Measurements from ENCODE around the gene BLOC1S3.

Gene BLOC1S3, protein sequence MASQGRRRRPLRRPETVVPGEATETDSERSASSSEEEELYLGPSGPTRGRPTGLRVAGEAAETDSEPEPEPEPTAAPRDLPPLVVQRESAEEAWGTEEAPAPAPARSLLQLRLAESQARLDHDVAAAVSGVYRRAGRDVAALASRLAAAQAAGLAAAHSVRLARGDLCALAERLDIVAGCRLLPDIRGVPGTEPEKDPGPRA

DNA sequence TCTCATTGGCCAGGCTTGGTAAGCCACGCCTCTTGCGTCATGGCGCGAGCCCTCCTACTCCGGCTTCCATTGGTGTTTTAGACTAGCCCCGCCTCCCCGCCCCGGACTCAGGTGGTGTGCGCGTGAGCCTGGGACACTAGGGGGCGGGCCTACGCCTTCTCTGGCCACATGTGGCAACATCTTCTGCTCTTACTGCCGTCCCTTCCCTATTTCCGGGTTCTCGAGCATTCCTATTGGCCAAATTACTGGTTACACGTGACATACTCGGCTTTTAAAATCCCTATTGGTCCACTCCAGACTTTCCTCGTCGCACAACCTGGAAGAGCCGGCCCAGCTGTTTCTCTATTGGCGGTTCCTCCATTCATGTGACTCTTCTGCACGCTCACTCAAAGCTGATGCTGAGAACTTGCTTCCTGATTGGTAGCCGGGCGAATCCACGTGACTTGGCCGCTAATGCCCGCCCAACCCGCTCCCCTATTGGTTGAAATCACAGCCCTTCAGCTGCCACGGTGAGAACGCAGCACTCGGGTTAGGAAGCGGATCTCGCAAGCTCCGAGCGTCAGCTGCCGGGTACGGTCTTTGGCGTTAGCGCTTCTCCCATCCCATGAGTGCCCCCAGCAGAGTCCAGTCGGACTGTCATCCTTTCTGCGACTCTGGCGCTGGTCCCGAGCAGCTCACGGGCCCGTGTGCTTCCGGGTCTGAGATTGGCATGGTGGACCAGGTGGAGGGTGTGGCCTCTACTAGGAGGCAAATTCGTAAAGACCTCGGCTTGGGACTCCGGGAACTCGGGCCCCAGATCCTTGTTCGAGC is at the start of gene BLOC1S3:
TSS of gene BLOC1S3 (plus strand) at position 523 of the 810 bp plus-strand sequence. CDS start 513 bp downstream, outside the sequence.
- DNase-seq (ENCODE audit: low read depth, low spot score) = peak; percentile 100

DNA sequence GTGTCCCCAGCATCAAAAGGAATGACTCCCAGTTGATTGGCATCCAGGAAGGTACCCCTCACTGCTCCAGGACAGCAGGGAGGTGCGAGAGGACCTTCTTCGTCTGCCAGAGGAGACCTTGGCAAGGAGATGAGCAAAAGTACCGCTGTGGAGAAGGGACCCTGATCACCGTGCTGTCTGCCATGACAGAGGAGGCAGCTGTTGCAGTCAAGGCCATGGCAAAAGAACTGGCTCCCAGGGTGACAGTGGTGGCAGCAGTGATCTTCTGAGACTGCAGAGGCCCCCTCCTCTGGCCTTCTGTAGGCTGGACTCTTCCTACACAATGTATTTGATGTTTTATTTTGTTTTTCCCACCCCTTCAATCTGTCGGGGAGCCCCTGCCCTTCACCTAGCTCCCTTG is 49.8 kb upstream of the BLOC1S3 start:
- DNase-seq (ENCODE audit: low read depth, low spot score) = no peak

DNA sequence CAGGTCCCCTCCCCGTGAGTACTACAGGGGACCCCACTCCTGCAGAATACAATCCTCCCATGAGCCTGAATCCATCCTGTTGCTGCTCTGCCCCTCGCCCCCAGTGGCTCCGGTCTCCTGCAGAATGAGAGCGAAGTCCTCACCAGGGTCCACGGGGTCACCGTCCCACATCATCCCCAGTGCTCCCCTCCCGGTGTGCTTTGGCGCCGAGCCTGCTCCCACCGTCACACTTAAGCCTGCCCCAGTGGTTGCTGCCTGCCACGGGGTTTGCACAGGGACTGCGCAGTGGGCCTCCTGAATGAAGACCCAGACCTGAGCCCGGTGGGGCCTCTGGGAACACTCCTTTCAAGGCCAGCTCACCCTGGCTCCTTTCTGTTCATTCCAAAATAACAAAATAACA is 48.3 kb upstream of the BLOC1S3 start:
- DNase-seq (ENCODE audit: low read depth, low spot score) = no peak

DNA sequence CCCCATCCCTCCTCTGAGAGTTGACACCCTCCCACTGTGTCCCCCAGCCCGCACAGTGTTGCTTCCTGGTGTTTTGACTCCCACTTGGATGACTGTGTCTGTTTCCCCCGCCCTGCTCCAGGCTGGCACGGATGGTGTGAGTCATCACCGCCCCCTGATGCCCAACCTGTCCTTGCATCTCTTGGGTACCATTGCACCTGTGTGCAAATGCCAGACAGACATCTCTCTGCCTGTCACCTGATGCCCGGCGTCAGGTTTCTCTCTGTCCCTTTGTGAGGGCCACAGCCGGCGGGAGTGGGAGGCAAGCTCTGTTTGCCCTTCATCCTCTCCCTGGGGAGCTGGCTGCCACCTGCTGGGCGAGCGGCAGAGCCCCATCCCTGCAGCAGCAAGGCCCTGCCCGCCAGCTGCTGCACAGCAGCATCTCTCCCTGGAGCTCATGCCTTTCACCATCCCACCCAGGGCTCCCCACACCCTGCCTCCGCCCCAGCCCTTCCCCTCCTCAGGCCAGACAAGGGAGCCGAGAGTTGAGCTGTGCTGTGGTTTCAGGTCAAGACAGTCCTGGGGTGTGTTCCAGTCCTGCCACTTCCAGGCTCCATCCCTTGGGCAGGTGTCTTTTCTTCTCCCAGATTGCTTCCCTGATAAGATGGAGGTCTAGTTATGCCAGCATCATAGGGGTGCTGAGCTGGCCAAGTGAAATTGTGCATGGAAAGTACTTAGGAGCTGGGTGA is 47.5 kb upstream of the BLOC1S3 start:
- no peak for DNase-seq (ENCODE audit: low read depth, low spot score)

DNA sequence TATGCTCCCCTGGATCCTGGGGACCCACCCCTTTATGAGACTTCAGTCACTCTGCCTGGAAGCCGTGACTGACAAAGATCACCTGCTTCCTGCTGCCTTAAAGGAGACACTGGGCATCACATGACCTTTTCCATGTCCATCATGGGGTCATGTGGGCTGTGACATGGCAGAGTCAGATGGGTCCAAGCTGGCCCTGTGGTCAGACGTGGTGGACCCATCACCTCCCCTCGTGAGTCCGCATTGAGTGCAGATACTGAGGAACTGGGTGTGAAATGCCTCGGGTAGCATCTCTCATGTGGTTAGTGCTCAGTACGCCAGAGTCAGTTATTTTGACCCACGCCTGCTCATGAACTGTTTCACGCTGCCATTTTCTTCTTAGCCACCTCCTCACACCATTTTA is 44.9 kb upstream of the BLOC1S3 start:
- DNase-seq (ENCODE audit: low read depth, low spot score) = no peak

DNA sequence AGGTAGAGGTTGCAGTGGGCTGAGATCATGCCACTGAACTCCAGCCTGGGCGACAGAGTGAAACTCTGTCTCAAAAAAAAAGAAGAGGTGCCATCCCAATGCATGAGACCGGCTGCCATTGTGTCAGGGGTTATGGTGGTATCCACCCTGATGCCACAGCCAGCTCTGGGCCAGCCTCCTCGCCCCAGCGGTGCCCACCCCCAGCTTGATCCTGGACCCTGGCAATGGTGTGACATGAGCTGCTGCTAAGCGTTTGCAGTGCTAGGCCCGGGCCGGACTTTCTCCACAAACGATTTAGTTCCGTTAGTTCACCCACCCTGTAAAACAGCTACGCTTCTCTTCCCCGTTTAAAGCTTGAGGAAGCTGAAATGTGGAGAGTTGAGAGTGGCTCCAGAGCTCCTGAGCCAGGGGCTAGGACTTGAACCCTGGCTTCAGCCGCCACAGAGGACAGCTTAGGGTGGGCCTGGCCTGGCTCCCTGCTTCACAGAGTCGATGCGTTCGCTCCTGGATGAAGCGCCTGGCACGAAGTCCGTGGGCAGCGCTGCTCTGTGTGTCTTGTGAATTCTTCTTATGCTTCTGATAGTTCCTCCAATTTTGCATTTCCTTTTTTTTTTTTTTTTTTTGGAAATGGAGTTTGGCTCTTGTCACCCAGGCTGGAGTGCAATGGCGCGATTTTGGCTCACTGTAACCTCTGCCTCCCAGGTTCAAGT is 43.3 kb upstream of the BLOC1S3 start:
- DNase-seq (ENCODE audit: low read depth, low spot score) = no peak

DNA sequence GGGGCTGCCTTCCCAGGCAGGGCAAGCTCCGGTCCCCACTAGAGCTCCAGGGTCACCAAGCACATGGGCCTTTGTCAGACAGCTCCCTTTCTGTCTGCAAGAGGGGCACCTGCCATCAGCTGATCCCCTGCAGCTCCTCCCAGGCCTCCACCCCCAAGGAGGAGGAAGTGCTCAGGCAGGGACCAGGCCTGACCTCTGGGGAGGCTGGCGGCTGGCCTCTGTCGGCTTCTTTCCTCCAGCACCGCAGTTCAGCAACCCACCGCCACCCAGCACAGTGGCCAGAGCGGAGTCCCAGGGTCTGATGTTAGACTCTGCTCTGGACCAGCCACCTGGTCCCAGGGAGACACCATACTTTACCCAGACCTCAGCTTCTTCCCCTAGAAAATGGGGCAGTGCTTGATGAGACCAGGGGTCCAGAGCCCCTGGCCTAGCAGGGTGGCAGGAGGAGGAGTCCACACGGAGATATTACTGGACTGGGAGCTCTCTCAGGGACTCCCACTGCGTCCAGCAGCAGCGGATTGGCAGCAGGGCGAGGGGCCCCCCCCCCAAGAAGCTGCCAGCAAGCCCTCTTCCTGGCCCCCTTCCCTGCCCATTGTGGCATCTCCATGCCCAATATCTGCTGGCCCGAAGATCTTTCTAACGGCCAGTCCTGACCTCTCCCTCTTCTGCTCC is 41.9 kb upstream of the BLOC1S3 start:
- no peak for DNase-seq (ENCODE audit: low read depth, low spot score)

DNA sequence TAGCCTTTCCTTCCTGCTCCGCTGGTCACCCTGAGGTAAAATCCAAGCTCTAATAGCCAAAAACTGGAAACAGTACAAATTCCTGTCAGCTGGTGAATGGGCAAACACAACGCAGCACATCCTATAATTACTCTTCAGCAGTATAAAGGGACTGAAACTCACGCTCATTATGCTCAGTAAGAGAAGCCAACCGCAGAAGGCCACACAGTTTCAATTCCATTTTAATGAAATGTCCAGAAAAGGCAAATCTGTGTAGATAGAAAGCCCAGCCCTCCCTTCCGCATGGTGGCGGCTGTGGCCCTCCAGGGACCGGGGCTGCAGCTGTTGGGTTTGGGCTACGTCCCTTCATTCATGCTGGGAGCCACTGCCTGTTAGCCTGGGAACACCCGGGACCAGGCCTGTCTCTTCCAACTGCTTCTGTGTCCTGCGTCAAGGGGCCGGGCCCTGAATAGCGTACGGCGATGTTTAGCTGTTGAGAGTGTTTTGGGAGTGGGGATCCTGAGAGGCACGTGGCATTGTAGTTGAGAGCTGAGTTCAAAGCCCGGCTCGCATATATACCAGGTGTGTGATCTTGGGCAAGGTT is 41.3 kb upstream of the BLOC1S3 start:
- no peak for DNase-seq (ENCODE audit: low read depth, low spot score)

DNA sequence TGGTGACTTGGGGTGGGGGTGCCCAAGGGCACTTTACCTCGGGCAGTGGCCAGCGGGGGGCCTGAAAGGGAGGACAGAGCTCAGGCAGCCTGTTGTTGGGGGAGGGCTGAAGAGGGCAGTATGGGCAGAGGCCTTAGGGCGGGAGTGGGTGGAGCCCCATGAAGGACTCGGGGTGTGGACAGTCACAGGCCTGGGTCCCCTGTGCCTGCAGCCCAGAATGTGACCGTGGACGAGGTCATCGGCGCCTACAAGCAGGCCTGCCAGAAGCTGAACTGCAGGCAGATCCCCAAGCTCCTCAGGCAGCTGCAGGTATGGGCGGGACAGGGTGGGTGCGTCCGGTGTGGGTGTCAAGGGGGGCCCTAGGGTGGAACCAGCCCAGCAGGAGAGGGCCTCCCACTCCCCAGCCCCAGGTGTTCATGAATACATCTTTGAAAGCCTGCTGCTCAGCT is 40.3 kb upstream of the BLOC1S3 start:
- DNase-seq (ENCODE audit: low read depth, low spot score) = no peak

DNA sequence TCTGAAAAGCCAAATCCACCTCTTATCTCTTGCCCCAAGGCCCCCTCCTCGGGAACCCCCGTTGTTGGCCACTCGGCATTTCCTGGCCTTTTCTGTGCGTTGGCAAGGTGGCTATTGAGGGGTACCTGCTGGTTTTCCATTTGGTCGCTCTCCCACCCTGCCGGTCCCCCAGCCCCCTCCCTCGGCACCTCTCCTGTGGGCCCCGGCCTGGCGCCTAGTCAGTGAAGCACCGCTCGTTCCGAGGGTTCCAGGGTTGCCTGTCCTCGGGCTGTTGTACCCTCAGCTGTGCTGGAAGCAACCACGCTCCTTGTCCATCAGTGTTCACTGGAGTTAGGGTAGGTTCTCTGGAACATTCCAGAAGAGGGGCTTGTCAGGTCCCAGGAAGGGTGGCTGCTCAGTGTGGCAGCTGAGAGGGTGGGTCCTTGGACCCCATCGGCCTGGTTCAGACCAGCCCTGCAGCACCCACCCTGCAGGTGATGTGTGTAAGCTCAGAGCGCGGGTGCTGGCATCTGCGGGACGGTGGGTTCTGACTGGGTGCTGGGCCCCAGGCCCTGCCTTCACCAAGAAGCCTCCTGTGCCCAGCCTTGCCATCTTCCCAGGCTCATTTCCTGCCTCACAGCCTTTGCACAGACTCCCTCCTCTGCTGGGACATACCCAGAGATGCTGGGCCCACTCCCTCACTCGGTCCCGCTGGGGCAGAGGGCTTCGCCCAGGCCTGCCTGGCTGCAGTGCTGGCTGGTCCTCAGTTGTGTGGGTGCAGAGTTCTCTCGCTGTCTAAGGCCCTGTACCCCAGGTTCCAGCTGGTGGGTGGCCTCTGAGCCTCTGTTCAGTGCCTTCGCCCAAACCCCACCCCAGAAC is 39.1 kb upstream of the BLOC1S3 start:
- DNase-seq (ENCODE audit: low read depth, low spot score) = no peak

DNA sequence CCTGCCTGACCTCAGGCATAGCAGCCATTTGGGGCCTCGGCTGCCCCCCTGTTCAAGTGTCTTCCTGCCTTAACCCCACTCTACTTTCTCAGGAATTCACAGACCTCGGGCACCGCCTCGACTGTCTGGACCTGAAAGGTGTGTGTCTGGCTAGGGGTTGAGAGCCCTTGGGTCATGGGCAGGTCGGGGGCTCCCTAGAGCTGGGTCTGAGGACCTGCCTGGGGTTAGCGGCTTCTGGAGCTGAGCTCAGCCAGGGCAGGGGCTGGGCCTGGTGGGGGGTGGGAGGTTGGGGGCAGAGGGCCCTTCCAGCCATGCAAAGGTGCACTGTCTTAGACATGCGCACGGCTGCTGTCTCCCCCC is 38.5 kb upstream of the BLOC1S3 start:
- no peak for DNase-seq (ENCODE audit: low read depth, low spot score)

DNA sequence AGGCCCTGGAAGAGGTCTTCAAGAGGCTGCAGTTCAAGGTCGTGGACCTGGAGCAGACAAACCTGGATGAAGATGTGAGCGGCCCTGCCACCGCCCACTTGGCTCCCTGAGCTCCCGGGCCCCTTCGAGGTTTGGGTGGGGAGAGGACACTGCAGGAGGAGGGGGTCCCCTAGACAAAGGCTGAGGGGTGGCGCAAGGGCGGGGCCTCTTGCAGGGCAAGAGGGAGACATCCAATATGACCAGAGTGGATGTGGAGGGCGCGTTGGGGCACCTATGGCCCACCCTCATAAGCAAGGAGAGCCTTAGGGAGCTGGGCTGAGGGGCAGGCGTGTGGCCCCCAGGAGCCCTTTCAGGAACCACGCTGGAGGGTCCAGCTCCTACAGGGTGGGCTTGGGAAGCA is 38.1 kb upstream of the BLOC1S3 start:
- no peak for DNase-seq (ENCODE audit: low read depth, low spot score)

DNA sequence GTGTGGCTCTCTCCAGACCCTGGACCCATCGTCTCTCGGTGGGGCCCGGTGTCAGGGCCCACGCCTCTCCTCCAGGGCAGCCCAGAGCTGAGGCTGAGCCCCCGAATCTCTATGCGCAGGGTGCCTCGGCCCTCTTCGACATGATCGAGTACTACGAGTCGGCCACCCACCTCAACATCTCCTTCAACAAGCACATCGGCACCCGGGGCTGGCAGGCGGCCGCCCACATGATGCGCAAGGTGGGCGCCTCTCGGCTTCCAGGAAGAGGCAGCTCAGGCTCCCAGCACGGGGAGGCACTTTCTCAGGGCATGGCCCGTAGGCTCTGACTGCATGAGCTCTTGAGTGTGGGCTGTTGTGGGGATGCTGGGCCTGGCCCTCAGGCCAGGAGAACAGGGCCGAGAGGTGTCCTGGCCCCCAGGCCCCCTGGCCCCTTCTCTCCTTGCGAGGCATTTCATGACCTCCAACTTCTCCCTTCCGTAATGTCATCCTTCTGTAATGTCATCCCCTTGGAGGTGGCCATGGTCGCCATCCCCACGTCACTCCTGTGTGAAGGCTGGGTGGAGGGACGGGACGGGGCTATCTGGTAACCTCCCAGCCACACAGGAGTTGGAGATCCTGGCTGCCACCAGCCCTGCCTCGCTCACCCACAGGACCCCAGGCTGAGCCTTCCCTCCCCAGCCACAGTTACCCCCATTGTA is 37.2 kb upstream of the BLOC1S3 start:
- no peak for DNase-seq (ENCODE audit: low read depth, low spot score)

DNA sequence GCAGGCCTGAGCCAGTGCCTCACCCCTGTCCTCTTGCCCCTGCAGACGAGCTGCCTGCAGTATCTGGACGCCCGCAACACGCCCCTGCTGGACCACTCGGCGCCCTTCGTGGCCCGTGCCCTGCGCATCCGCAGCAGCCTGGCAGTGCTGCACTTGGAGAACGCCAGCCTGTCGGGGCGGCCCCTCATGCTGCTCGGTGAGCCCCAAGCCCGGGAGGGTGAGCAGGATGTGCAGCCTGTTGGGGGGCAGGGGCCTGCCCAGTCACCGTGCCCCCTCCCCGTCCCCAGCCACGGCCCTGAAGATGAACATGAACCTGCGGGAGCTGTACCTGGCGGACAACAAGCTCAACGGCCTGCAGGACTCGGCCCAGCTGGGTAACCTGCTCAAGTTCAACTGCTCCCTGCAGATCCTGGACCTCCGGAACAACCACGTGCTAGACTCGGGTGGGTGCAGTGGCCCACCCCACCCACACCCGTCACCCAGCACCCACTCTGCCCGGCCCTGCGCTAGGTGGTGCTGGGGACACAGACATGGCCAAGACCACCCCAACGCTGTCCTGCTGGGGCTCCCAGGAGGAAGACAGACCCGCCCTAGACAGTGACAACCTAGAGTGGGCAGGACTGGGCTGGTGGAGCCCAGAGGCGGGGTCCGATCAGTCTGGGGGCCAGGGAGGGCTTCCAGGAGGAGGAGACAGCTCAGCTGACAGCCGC is 36.4 kb upstream of the BLOC1S3 start:
- DNase-seq (ENCODE audit: low read depth, low spot score) = no peak

DNA sequence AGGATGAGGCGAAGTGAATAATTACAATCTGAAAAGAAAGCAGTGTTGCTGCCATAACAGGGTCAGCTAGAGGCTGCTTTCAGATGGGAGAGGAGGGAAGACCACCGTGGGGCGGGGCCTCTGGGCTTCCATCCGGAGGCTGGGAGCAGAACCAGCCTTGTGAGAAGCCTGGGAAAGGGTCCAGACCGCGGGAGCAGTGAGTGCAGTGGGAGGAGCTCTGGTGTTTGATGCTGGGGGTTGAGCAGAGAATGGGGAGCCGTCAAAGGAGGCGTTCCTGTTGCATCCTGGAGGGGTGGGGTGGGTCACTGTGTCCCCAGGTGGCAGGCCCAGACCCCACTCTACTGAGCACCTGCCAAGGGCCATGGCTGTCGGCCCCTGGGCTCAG is 35.9 kb upstream of the BLOC1S3 start:
- DNase-seq (ENCODE audit: low read depth, low spot score) = no peak

DNA sequence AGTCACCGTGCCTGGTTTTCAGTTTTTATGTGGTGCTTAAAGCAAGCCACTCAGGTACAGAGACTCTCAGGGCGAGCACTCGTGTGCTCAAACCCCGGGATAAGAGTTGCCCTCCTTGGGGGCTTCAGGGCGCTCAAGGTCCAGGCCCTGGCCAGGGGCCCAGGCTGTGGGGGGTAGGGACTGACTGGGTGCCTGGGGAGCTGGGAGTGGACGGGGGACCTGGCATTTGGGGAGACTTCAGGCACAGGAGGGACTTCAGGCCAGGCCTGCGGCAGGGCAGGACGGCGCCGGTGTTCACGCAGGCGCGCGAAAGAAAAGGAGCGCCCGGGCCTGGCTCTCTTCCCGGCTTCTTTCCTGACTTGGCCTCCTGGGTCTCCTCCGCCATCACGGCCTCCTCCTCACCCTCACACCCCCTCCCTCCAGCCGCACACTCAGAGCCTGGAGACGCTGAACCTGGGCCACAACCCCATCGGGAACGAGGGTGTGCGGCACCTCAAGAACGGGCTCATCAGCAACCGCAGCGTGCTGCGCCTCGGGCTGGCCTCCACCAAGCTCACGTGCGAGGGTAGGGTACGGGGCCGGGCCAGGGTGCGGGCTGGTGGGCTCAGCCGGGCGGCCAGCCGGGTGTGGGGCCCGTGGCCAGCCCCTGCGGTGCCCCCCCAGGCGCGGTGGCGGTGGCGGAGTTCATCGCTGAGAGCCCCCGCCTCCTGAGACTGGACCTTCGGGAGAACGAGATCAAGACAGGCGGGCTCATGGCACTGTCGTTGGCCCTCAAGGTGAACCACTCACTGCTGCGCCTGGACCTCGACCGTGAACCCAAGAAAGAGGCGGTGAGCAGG is 33.9 kb upstream of the BLOC1S3 start:
- no peak for DNase-seq (ENCODE audit: low read depth, low spot score)

DNA sequence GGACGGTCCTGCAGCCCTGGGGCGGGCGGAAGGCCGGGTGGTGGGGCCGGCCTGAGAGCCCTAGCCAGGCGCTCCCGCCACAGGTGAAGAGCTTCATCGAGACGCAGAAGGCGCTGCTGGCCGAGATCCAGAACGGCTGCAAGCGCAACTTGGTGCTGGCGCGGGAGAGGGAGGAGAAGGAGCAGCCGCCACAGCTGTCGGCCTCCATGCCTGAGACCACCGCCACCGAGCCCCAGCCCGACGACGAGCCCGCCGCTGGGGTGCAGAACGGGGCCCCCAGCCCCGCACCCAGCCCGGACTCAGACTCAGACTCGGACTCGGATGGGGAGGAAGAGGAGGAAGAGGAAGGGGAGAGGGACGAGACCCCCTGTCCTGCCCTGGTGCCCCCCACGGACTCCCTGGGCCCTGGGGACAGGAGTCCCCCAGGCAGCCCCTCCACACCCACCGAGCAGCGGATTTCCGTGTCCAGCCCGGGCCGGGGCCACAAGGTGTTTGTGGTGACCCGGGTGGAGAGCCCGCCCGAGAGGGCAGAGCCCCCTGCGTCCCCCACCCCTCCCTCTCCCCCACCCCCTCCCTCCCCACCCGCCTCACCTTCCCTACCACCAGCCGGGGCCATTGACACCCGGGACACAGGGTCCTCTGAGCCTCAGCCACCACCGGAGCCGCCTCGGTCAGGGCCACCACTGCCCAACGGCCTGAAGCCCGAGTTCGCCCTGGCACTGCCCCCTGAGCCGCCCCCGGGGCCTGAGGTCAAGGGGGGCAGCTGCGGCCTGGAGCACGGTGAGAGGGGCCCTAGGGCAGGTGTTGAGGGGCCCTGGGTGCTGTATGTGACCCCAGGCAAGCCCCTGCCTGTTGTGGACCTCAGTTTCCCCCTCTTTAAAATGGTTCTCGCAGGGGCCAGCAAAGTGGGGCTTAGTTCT is 33.1 kb upstream of the BLOC1S3 start:
- no peak for DNase-seq (ENCODE audit: low read depth, low spot score)
